Endometrium (tissue), 2 donors: ENCODE measurements around the gene RGS18.
"Not testable (repeated sequence)": the region's sequence is repeated elsewhere in the genome, so short reads cannot be mapped to it uniquely, and the experiment has no call there.

Experiments
- FAIRE-seq: peaks from 2 replicates; lab custom pipeline; 2012; peaks lifted over from hg19 to GRCh38; lab: Jason Lieb, UNC
- donor health status: control.
- donor health status: control.

The RGS18 gene

GRCh38 chr1:192167011-192167410, 8.7 kb downstream of the RGS18 start:
- no peak for FAIRE-seq

- FAIRE-seq = no peak
Observed at GRCh38 chr1:192167911-192168700, 9.8 kb downstream of the RGS18 start.

GRCh38 chr1:192168964-192169363, 10.7 kb downstream of the RGS18 start:
- FAIRE-seq = no peak

GRCh38 chr1:192170196-192170984, 12.1 kb downstream of the RGS18 start:
- FAIRE-seq = no peak

GRCh38 chr1:192171123-192171522, 12.9 kb downstream of the RGS18 start:
- no peak for FAIRE-seq

- no peak for FAIRE-seq
Observed at GRCh38 chr1:192175971-192176370, 17.7 kb downstream of the RGS18 start.

- no peak for FAIRE-seq
Observed at GRCh38 chr1:192183788-192184187, 25.5 kb downstream of the RGS18 start.

- no peak for FAIRE-seq
Observed at GRCh38 chr1:192186197-192186596, 27.9 kb downstream of the RGS18 start.

GRCh38 chr1:192190066-192190465, 31.8 kb downstream of the RGS18 start:
- no peak for FAIRE-seq

GRCh38 chr1:192201303-192201702, 43.0 kb downstream of the RGS18 start:
- FAIRE-seq = no peak

- FAIRE-seq = no peak
Observed at GRCh38 chr1:192224396-192224795, 66.1 kb downstream of the RGS18 start.

- no peak for FAIRE-seq
Observed at GRCh38 chr1:192224846-192225245, 66.6 kb downstream of the RGS18 start.

GRCh38 chr1:192225266-192225665, 67.0 kb downstream of the RGS18 start:
- FAIRE-seq = no peak

GRCh38 chr1:192225703-192226102, 67.4 kb downstream of the RGS18 start:
- FAIRE-seq = no peak

GRCh38 chr1:192227330-192227729, 69.1 kb downstream of the RGS18 start:
- no peak for FAIRE-seq

- not testable (repeated sequence) for FAIRE-seq
Observed at GRCh38 chr1:192227980-192228379, 69.7 kb downstream of the RGS18 start.

- FAIRE-seq = peak; percentile 77
Observed at GRCh38 chr1:192232817-192233417, 74.7 kb downstream of the RGS18 start.

- no peak for FAIRE-seq
Observed at GRCh38 chr1:192235127-192235526, 76.9 kb downstream of the RGS18 start.
